Measurements from ENCODE around the gene CYTH1. TPM values are rescaled to one million over a fixed set of nuclear protein-coding genes. Genes with fewer than 3 reads are reported as not detected.

CYTH1 gene
- total and polyA plus RNA-seq, 3 experiments from 2014 or later, result 115 to 279 (median 129) TPM

- Histone ChIP-seq H3K36me3 (ENCODE audit: insufficient read depth, low read length) (peaks cover 72% of the 10 kb centered on the region), H3K9me3 (ENCODE audit: low read length) (no peaks in the 10 kb centered on the region), H3K27ac (ENCODE audit: low read depth, low read length) (no peak overlapping the region), H3K4me1 (ENCODE audit: insufficient read depth, low read length) (no peaks in the 10 kb centered on the region), H3K27me3 (ENCODE audit: insufficient read depth, low read length, poor library complexity, severe bottlenecking) (no peaks in the 10 kb centered on the region), H3K4me3 (ENCODE audit: low read length) (no peak overlapping the region)
- H3K9me3 Mint-ChIP-seq, result no peaks in the 10 kb centered on the region
- peaks cover 0 to 5% (median 0%) of the 10 kb centered on the region in 3 donors for H3K4me1 Mint-ChIP-seq
- DNase-seq, result no peak
- peaks cover 6 to 92% (median 25%) of the 10 kb centered on the region in 3 donors for H3K36me3 Mint-ChIP-seq
- H3K27me3 Mint-ChIP-seq, result no peaks in the 10 kb centered on the region
- ChIA-PET POLR2A (no interaction called here), CTCF (interaction anchor here (1.5 kb wide), 1 partner anchor 9 kb away, joined by 3 read pairs; no protein-coding TSS in a partner anchor)
- H3K4me3 Mint-ChIP-seq, result no peak overlapping the region
- H3K27ac Mint-ChIP-seq, result peak overlapping the region in 2 of 8 donors; percentile 58 to 76
These were observed 101.6 kb downstream of the CYTH1 start for GRCh38 chr17:78680436-78680835.

- ChIA-PET CTCF (interaction anchor here (1.5 kb wide), 1 partner anchor 9 kb away, joined by 3 read pairs; no protein-coding TSS in a partner anchor), POLR2A (no interaction called here)
- no peak for DNase-seq
- peak overlapping the region in 1 of 7 donors; percentile 40 for H3K4me3 Mint-ChIP-seq
- Histone ChIP-seq H3K4me1 (ENCODE audit: insufficient read depth, low read length) (no peaks in the 10 kb centered on the region), H3K36me3 (ENCODE audit: insufficient read depth, low read length) (peaks cover 79% of the 10 kb centered on the region), H3K9me3 (ENCODE audit: low read length) (no peaks in the 10 kb centered on the region), H3K4me3 (ENCODE audit: low read length) (no peak overlapping the region), H3K27ac (ENCODE audit: low read depth, low read length) (no peak overlapping the region), H3K27me3 (ENCODE audit: insufficient read depth, low read length, poor library complexity, severe bottlenecking) (no peaks in the 10 kb centered on the region)
- H3K4me1 Mint-ChIP-seq, result peaks cover 0 to 5% (median 0%) of the 10 kb centered on the region in 3 donors
- H3K27me3 Mint-ChIP-seq, result no peaks in the 10 kb centered on the region
- H3K36me3 Mint-ChIP-seq, result peaks cover 6 to 97% (median 25%) of the 10 kb centered on the region in 3 donors
- H3K9me3 Mint-ChIP-seq, result no peaks in the 10 kb centered on the region
- H3K27ac Mint-ChIP-seq, result peak overlapping the region in 3 of 8 donors; percentile 35 to 58 (median 37)
These were observed 102.3 kb downstream of the CYTH1 start for GRCh38 chr17:78679495-78680395.

GRCh38 chr17:78678711-78679110, 103.4 kb downstream of the CYTH1 start:
- H3K36me3 ChIP-seq (ENCODE audit: insufficient read depth, low read length), result peaks cover 80% of the 10 kb centered on the region
- H3K27ac Mint-ChIP-seq, result peak overlapping the region in 4 of 8 donors; percentile 23 to 89 (median 38)
- H3K9me3 ChIP-seq (ENCODE audit: low read length), result no peaks in the 10 kb centered on the region
- ChIA-PET CTCF (interaction anchor here (1.5 kb wide), 1 partner anchor 10 kb away, joined by 3 read pairs; no protein-coding TSS in a partner anchor), POLR2A (no interaction called here)
- H3K4me1 ChIP-seq (ENCODE audit: insufficient read depth, low read length), result no peaks in the 10 kb centered on the region
- no peak overlapping the region for H3K27ac ChIP-seq (ENCODE audit: low read depth, low read length)
- no peak for DNase-seq
- H3K27me3 ChIP-seq (ENCODE audit: insufficient read depth, low read length, poor library complexity, severe bottlenecking), result no peaks in the 10 kb centered on the region
- H3K27me3 Mint-ChIP-seq, result no peaks in the 10 kb centered on the region
- H3K4me3 Mint-ChIP-seq, result no peak overlapping the region
- H3K9me3 Mint-ChIP-seq, result no peaks in the 10 kb centered on the region
- H3K4me3 ChIP-seq (ENCODE audit: low read length), result no peak overlapping the region
- H3K36me3 Mint-ChIP-seq, result peaks cover 7 to 97% (median 25%) of the 10 kb centered on the region in 3 donors
- peaks cover 0 to 5% (median 0%) of the 10 kb centered on the region in 3 donors for H3K4me1 Mint-ChIP-seq

- Histone ChIP-seq H3K4me3 (ENCODE audit: low read length) (no peak overlapping the region), H3K9me3 (ENCODE audit: low read length) (no peaks in the 10 kb centered on the region), H3K4me1 (ENCODE audit: insufficient read depth, low read length) (no peaks in the 10 kb centered on the region), H3K36me3 (ENCODE audit: insufficient read depth, low read length) (peaks cover 78% of the 10 kb centered on the region), H3K27ac (ENCODE audit: low read depth, low read length) (no peak overlapping the region), H3K27me3 (ENCODE audit: insufficient read depth, low read length, poor library complexity, severe bottlenecking) (no peaks in the 10 kb centered on the region)
- H3K27ac Mint-ChIP-seq, result peak overlapping the region in 4 of 8 donors; percentile 42 to 87 (median 56)
- no peak overlapping the region for H3K4me3 Mint-ChIP-seq
- no peak for DNase-seq
- H3K4me1 Mint-ChIP-seq, result peaks cover 0 to 5% (median 0%) of the 10 kb centered on the region in 3 donors
- no peaks in the 10 kb centered on the region for H3K9me3 Mint-ChIP-seq
- H3K27me3 Mint-ChIP-seq, result no peaks in the 10 kb centered on the region
- POLR2A ChIA-PET, result no interaction called here
- CTCF ChIA-PET, result no interaction called here
- H3K36me3 Mint-ChIP-seq, result peaks cover 12 to 99% (median 26%) of the 10 kb centered on the region in 3 donors
These were observed 103.9 kb downstream of the CYTH1 start for GRCh38 chr17:78678222-78678557.

- ChIA-PET POLR2A (no interaction called here), CTCF (interaction anchor here (1.0 kb wide), 1 partner anchor 8 kb away, joined by 3 read pairs; no protein-coding TSS in a partner anchor)
- peak overlapping the region in 5 of 8 donors; percentile 42 to 87 (median 58) for H3K27ac Mint-ChIP-seq
- H3K4me1 Mint-ChIP-seq, result peaks cover 0 to 5% (median 0%) of the 10 kb centered on the region in 3 donors
- no peaks in the 10 kb centered on the region for H3K27me3 ChIP-seq (ENCODE audit: insufficient read depth, low read length, poor library complexity, severe bottlenecking)
- no peaks in the 10 kb centered on the region for H3K27me3 Mint-ChIP-seq
- no peak overlapping the region for H3K27ac ChIP-seq (ENCODE audit: low read depth, low read length)
- H3K36me3 Mint-ChIP-seq, result peaks cover 15 to 98% (median 26%) of the 10 kb centered on the region in 3 donors
- H3K9me3 ChIP-seq (ENCODE audit: low read length), result no peaks in the 10 kb centered on the region
- H3K36me3 ChIP-seq (ENCODE audit: insufficient read depth, low read length), result peaks cover 80% of the 10 kb centered on the region
- no peak overlapping the region for H3K4me3 ChIP-seq (ENCODE audit: low read length)
- H3K4me1 ChIP-seq (ENCODE audit: insufficient read depth, low read length), result no peaks in the 10 kb centered on the region
- H3K9me3 Mint-ChIP-seq, result no peaks in the 10 kb centered on the region
- H3K4me3 Mint-ChIP-seq, result peak overlapping the region in 1 of 7 donors; percentile 56
- no peak for DNase-seq
These were observed 104.5 kb downstream of the CYTH1 start for GRCh38 chr17:78677303-78678221.

GRCh38 chr17:78676412-78677302, 105.4 kb downstream of the CYTH1 start:
- Mint-ChIP-seq H3K36me3 (peaks cover 9 to 98% (median 25%) of the 10 kb centered on the region in 3 donors), H3K4me3 (peak overlapping the region in 1 of 7 donors; percentile 59), H3K27me3 (no peaks in the 10 kb centered on the region), H3K27ac (peak overlapping the region in 3 of 8 donors; percentile 50 to 82 (median 76)), H3K4me1 (no peaks in the 10 kb centered on the region), H3K9me3 (no peaks in the 10 kb centered on the region)
- CTCF ChIA-PET, result interaction anchor here (1.0 kb wide), 1 partner anchor 9 kb away, joined by 3 read pairs; no protein-coding TSS in a partner anchor
- Histone ChIP-seq H3K4me1 (ENCODE audit: insufficient read depth, low read length) (no peaks in the 10 kb centered on the region), H3K4me3 (ENCODE audit: low read length) (no peak overlapping the region), H3K27me3 (ENCODE audit: insufficient read depth, low read length, poor library complexity, severe bottlenecking) (no peaks in the 10 kb centered on the region), H3K36me3 (ENCODE audit: insufficient read depth, low read length) (peaks cover 77% of the 10 kb centered on the region), H3K9me3 (ENCODE audit: low read length) (no peaks in the 10 kb centered on the region), H3K27ac (ENCODE audit: low read depth, low read length) (no peak overlapping the region)
- no peak for DNase-seq
- POLR2A ChIA-PET, result no interaction called here

- Histone ChIP-seq H3K9me3 (ENCODE audit: low read length) (no peaks in the 10 kb centered on the region), H3K4me3 (ENCODE audit: low read length) (no peak overlapping the region), H3K27me3 (ENCODE audit: insufficient read depth, low read length, poor library complexity, severe bottlenecking) (no peaks in the 10 kb centered on the region), H3K36me3 (ENCODE audit: insufficient read depth, low read length) (peaks cover 74% of the 10 kb centered on the region), H3K27ac (ENCODE audit: low read depth, low read length) (no peak overlapping the region), H3K4me1 (ENCODE audit: insufficient read depth, low read length) (no peaks in the 10 kb centered on the region)
- Mint-ChIP-seq H3K4me3 (no peak overlapping the region), H3K27ac (peak overlapping the region in 3 of 8 donors; percentile 26 to 52 (median 50)), H3K9me3 (no peaks in the 10 kb centered on the region), H3K4me1 (no peaks in the 10 kb centered on the region), H3K27me3 (no peaks in the 10 kb centered on the region), H3K36me3 (peaks cover 9 to 97% (median 22%) of the 10 kb centered on the region in 3 donors)
- DNase-seq, result no peak
- ChIA-PET POLR2A (no interaction called here), CTCF (interaction anchor here (1.9 kb wide), 1 partner anchor 10 kb away, joined by 4 read pairs; no protein-coding TSS in a partner anchor)
These were observed 106.2 kb downstream of the CYTH1 start for GRCh38 chr17:78675836-78676235.
